Right cardiac atrium (tissue), 5 donors: ENCODE results near the gene TUBA3C. TPM values are rescaled to one million over a fixed set of nuclear protein-coding genes. Genes with fewer than 3 reads are reported as not detected.
A peak's percentile ranks its signal among the peaks of the same experiment; 100 is the strongest.
"Not testable (repeated sequence)": the region's sequence is repeated elsewhere in the genome, so short reads cannot be mapped to it uniquely, and the experiment has no call there.

ENCODE experiments used
- ATAC-seq, 2 donors: fragments of 200-7000 bp; cut with Tn5 transposase; one replicate each; pipeline versions ENCODE4 v1.8.0 to v1.9.1; 2020; ENCODE audit warnings: moderate library complexity in 2 of 2, mild to moderate bottlenecking in 1 of 2
- DNase-seq, 3 donors: peaks; one replicate each; pipeline ENCODE4 v3.0.0-alpha.2; 2020
- H3K27ac ChIP-seq: one replicate; pipeline ENCODE4 v1.5.1; 2013; ENCODE audit warnings: mild to moderate bottlenecking, low read length, control low read depth, moderate library complexity
- H3K27me3 ChIP-seq: one replicate; pipeline ENCODE4 v1.6.1; 2013; ENCODE audit not compliant: control insufficient read depth, insufficient read depth
- H3K4me1 ChIP-seq: one replicate; pipeline ENCODE4 v1.6.1; 2013; ENCODE audit warnings: low read length; ENCODE audit not compliant: control insufficient read depth, insufficient read depth
- H3K4me3 ChIP-seq: one replicate; pipeline ENCODE4 v1.5.1; 2013; ENCODE audit warnings: low read length, control low read depth
- H3K9me3 ChIP-seq: one replicate; pipeline ENCODE4 v1.6.1; 2013; ENCODE audit warnings: low read length; ENCODE audit not compliant: control insufficient read depth
- WGBS: extraction: QIAGEN DNeasy Blood & Tissue Kit; methylation state at CpG from one replicate; pipeline ENCODE4 v1.1.7; 2013; 5-methylcytosine and 5-hydroxymethylcytosine counted together
- intact Hi-C, 4 donors: fragments of 100-400 bp; cut with DNase I; formaldehyde crosslinking; loops; one replicate each; pipeline versions ENCODE4 v1.11.0 to v1.14.0; 2022 to 2023
- polyA plus RNA-seq: library from polyadenylated mRNA; stranded (reverse); fragments of 200-250 nt; gene quantifications from one replicate; pipeline ENCODE4 v1.2.3, GENCODE V29; 2013
- total RNA-seq, 4 donors: library from RNA; stranded (reverse); fragmentation: NEBNext Ultra II Directional; extraction: Animal tissue kit (Norgen Biotek cat#: 25700); gene quantifications; one replicate each; pipeline ENCODE4 v1.2.1, GENCODE V29; 2021
- donor health status: healthy with polysubstance abuse.
- donor health status: DM: no; HTN: yes; CAD: no.
- donor health status: DM: no; HTN: no; CAD: no.
- donor health status: DM: no; HTN: yes; CAD: no; lungs with severe emphysema.
- donor health status: DM: yes; HTN: yes; CAD: no.

The TUBA3C gene
- total and polyA plus RNA-seq, 5 donors: 0.14 TPM; not detected in 4

- Histone ChIP-seq H3K4me3 (no peak overlapping the region), H3K9me3 (no peaks in the 10 kb centered on the region), H3K4me1 (no peaks in the 10 kb centered on the region), H3K27me3 (no peaks in the 10 kb centered on the region), H3K27ac (no peak overlapping the region)
- no peak for DNase-seq
- 90% methylated on average over 24 of the region's 24 CpGs for WGBS
- no peak for ATAC-seq
- intact Hi-C loops: no loop called here
Measured at GRCh38 chr13:19181021-19181620, 503 bp downstream of the TUBA3C start.

DNA sequence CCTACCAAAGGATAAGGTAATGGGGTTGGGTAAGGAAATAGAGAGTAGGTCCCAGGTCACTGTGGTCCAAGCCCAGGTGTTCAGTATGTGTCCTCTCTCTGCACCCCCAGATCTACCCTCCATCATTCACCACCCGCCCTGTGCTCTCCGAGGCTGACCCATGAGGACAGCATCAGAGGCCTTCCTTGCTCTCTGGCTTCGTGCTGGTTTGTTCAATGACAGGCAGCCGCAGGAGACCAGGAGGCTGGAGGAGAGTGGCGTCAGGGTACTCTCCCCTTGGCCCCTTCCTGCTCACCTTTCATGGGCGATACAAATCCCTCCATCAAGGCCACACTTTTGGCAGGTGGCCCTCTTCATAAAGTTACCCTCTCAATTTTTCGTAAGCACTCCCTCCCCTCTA lies 1.7 kb downstream of the TUBA3C start:
- WGBS: 81% methylated on average over 7 of the region's 7 CpGs

DNA sequence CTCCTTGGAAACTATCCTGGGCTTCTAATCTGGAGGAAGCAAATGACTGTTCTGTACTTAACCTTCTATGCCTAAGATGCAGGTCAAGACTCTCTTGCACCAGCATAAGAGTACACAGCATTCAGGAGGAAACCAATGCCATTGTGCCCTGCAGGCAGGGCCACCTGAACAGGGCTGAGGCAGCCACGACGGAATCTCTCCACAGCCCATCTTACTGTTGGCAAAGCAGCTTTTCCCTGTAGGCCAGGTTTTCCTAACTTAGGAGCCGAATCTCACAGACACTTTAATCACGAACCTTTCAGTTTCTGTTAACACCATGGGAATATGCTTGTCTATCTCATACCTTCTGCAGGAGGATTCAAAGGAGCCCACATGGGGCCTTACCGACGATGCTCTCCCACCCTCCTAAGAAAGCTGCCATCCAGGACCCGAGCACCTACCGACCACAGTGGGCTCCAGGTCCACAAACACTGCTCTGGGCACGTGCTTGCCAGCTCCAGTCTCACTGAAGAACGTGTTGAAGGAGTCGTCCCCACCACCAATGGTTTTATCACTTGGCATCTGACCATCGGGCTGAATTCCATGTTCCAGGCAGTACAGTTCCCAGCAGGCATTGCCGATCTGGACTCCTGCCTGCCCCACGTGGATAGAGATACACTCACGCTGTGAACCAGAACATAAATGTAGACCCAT lies 2.6 kb downstream of the TUBA3C start:
- Histone ChIP-seq H3K4me1 (no peaks in the 10 kb centered on the region), H3K27me3 (no peaks in the 10 kb centered on the region), H3K27ac (no peak overlapping the region), H3K4me3 (no peak overlapping the region), H3K9me3 (no peaks in the 10 kb centered on the region)
- peak in 1 of 3 donors; percentile 68 for DNase-seq
- ATAC-seq: peak; percentile 26 to 75
- 70% methylated on average over 15 of the region's 15 CpGs for WGBS
- intact Hi-C loops: no loop called here

More for the DNA sequence above, 1.7 kb downstream of the TUBA3C start:
- Histone ChIP-seq H3K27me3 (no peaks in the 10 kb centered on the region), H3K9me3 (no peaks in the 10 kb centered on the region), H3K4me3 (no peak overlapping the region), H3K4me1 (no peaks in the 10 kb centered on the region), H3K27ac (no peak overlapping the region)
- ATAC-seq (no peak), DNase-seq (no peak)
- intact Hi-C loops: no loop called here

DNA sequence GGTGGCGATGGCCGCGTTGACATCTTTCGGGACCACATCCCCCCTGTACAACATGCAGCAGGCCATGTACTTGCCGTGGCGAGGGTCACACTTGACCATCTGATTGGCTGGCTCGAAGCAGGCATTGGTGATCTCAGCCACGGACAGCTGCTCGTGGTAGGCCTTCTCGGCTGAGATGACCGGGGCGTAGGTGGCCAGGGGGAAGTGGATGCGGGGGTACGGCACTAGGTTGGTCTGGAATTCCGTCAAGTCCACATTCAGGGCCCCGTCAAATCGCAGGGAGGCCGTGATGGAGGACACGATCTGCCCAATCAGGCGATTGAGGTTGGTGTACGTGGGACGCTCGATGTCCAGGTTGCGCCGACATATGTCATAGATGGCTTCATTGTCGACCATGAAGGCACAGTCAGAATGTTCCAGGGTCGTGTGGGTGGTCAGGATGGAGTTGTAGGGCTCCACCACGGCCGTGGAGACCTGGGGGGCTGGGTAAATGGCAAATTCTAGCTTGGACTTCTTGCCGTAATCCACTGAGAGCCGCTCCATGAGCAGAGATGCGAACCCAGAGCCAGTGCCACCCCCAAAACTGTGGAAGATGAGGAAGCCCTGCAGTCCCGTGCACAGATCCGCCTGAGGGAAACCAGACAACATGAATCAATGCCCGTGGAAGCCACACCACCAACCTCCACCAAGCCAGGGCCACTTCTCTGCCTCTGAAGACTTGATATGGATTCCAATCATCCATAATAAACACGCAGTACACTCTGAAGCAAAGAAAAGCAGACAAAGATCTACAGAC lies 4.4 kb downstream of the TUBA3C start:
- DNase-seq, H3K27me3 ChIP-seq, H3K27ac ChIP-seq, H3K9me3 ChIP-seq, H3K4me3 ChIP-seq, ATAC-seq, intact Hi-C loops, H3K4me1 ChIP-seq: not testable (repeated sequence)
- WGBS: 81% methylated on average over 36 of the region's 36 CpGs

DNA sequence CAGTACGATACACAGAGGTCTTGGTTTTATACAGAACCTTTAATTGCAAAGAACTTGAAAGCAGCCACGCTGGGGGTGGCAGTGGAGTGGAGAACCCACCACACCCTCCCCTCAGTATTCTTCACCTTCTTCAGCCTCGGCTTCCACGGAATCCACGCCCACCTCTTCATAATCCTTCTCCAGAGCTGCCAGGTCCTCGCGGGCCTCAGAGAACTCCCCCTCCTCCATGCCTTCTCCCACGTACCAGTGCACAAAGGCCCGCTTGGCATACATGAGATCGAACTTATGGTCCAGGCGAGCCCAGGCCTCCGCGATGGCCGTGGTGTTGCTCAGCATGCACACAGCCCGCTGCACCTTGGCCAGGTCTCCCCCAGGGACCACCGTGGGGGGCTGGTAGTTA lies 7.9 kb downstream of the TUBA3C start:
- Histone ChIP-seq H3K27me3 (no peaks in the 10 kb centered on the region), H3K27ac (no peak overlapping the region), H3K4me1 (no peaks in the 10 kb centered on the region), H3K4me3 (no peak overlapping the region), H3K9me3 (no peaks in the 10 kb centered on the region)
- DNase-seq: no peak
- intact Hi-C loops: no loop called here
- no peak for ATAC-seq
- WGBS: 81% methylated on average over 16 of the region's 16 CpGs

DNA sequence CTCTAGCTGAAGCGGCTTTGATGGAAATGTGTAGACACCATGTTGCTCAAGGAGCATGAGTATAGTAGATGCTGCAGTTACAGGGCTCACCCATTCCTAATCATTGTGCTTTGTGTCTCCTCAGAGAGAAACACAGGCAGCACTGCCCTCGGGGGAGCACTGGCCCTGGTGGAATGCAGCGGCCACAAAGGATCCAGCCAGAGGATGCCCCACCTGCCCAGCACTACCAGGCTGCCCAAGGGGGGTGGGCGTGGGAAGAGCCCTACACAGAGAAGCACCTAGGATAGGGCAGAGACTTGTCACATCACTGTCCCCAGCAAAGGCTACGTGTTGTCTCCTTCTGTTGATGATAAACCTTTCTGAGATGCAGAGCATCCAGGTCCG lies 9.0 kb downstream of the TUBA3C start:
- 52% methylated on average over 6 of the region's 6 CpGs for WGBS

DNA sequence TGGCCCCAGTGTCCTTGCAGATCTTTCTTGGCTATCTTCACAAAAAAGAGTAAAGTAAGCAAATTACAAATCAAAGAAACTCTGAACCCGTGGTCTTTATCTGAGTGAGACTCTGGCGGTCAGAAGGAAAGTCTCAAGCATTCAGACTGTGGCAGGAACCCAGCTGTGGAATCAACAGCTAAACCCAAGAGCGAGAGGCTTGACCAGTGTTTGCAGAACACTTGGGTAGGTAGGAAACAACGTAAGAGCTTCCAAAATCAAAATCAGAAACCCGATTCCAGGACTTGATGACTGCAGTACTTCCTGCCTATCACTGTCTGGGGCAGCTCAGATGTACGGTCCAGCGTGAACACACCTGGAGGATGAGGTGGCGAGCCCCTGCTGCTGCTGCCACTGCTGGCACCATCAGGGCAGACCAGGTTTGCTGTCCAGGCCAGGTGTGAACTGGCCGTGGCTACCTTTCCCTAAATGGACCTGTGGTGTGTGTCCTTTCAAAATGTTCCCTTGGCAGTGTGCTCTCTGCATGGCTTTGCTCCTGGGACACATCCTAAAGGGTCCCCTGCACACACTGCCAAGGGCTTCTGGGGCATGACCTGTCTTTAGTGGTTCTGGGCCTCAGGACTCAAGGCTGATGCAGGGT lies 9.5 kb downstream of the TUBA3C start:
- WGBS: 57% methylated on average over 9 of the region's 9 CpGs
- Histone ChIP-seq H3K27me3 (no peaks in the 10 kb centered on the region), H3K27ac (no peak overlapping the region), H3K9me3 (no peaks in the 10 kb centered on the region), H3K4me3 (no peak overlapping the region), H3K4me1 (no peaks in the 10 kb centered on the region)
- intact Hi-C loops: no loop called here
- DNase-seq (no peak), ATAC-seq (no peak)

More for the DNA sequence above, 9.0 kb downstream of the TUBA3C start:
- ATAC-seq (no peak), DNase-seq (no peak)
- Histone ChIP-seq H3K9me3 (no peaks in the 10 kb centered on the region), H3K4me3 (no peak overlapping the region), H3K27me3 (no peaks in the 10 kb centered on the region), H3K4me1 (no peaks in the 10 kb centered on the region), H3K27ac (no peak overlapping the region)
- intact Hi-C loops: no loop called here

GRCh38 chr13:19171563-19171962 lies 10.1 kb downstream of the TUBA3C start:
- no peak overlapping the region for H3K4me3 ChIP-seq
- no peaks in the 10 kb centered on the region for H3K4me1 ChIP-seq
- DNase-seq: no peak
- no peak overlapping the region for H3K27ac ChIP-seq
- intact Hi-C loops: no loop called here
- WGBS: 85% methylated on average over 7 of the region's 7 CpGs
- no peaks in the 10 kb centered on the region for H3K27me3 ChIP-seq
- H3K9me3 ChIP-seq: no peaks in the 10 kb centered on the region
- ATAC-seq: no peak

DNA sequence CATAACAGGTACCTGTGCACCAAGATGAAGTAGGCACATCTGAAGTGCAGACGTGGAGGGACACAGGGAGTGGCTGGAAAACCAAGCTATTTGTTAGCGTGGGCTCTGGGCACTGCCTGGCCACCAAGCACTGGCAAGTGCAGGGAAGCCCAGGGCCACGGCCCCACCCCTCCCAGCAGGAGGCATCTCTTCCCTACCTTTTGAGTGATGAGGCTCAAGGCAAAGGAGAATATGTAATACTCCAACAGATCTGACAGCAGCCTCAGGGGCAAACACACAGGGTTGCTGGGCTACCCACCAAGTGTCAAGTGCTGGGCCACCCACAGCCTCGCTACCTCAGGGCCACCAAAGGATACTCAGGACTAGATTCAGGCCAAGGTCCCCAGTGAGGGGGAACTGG lies 11.6 kb downstream of the TUBA3C start:
- WGBS: 53% methylated on average over 4 of the region's 4 CpGs
- intact Hi-C loops: no loop called here
- ATAC-seq: no peak

GRCh38 chr13:19169496-19169895 lies 12.1 kb downstream of the TUBA3C start:
- peak in 1 of 2 donors; percentile 23 for ATAC-seq
- DNase-seq: no peak
- Histone ChIP-seq H3K27me3 (no peaks in the 10 kb centered on the region), H3K27ac (no peak overlapping the region), H3K4me1 (no peaks in the 10 kb centered on the region), H3K9me3 (peaks cover 2% of the 10 kb centered on the region), H3K4me3 (no peak overlapping the region)
- 91% methylated on average over 3 of the region's 3 CpGs for WGBS
- intact Hi-C loops: no loop called here

More for the DNA sequence above, 11.6 kb downstream of the TUBA3C start:
- Histone ChIP-seq H3K9me3 (peaks cover under 1% of the 10 kb centered on the region), H3K27me3 (no peaks in the 10 kb centered on the region), H3K4me3 (no peak overlapping the region), H3K27ac (no peak overlapping the region), H3K4me1 (no peaks in the 10 kb centered on the region)
- no peak for DNase-seq

DNA sequence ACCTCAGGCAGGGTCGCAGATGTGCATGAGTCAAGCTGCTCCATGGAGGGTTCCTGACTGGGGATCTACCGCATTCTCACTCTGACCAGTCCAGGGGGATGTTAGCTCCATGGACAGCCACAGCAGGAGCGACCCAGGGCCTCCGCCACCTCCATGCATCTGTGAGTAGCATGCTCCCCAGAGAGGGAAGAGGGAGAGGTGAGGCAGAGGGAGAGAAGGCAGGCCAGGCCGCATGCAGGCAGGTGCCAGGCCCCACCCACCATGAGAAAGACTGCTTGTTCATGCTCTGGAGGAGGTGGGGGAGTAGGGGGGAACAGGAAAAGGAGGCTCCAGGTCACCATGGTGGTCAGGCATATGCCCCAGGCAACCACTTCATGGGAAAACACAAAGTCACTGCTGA lies 20.3 kb downstream of the TUBA3C start:
- no peak overlapping the region for H3K27ac ChIP-seq
- intact Hi-C loops: no loop called here
- no peak for DNase-seq
- H3K4me3 ChIP-seq: no peak overlapping the region
- ATAC-seq: no peak
- 72% methylated on average over 5 of the region's 5 CpGs for WGBS
- peaks cover 2% of the 10 kb centered on the region for H3K9me3 ChIP-seq
- H3K27me3 ChIP-seq: no peaks in the 10 kb centered on the region
- H3K4me1 ChIP-seq: no peaks in the 10 kb centered on the region
